ENCODE data around the gene TM4SF4.

Gene TM4SF4

GRCh38 chr3:149455366-149455765, 19.1 kb upstream of the TM4SF4 start:
- DNase-seq (ENCODE audit: low read depth in 2 of 2), result no peak

- no peak for DNase-seq (ENCODE audit: low read depth in 2 of 2)
Observed at GRCh38 chr3:149455989-149456388, 18.5 kb upstream of the TM4SF4 start.

GRCh38 chr3:149459491-149460059, 14.9 kb upstream of the TM4SF4 start:
- DNase-seq (ENCODE audit: low read depth in 2 of 2), result no peak

GRCh38 chr3:149460117-149460516, 14.4 kb upstream of the TM4SF4 start:
- no peak for DNase-seq (ENCODE audit: low read depth in 2 of 2)

GRCh38 chr3:149462051-149462450, 12.4 kb upstream of the TM4SF4 start:
- no peak for DNase-seq (ENCODE audit: low read depth in 2 of 2)

GRCh38 chr3:149462581-149463011, 11.9 kb upstream of the TM4SF4 start:
- no peak for DNase-seq (ENCODE audit: low read depth in 2 of 2)

GRCh38 chr3:149463921-149464320, 10.6 kb upstream of the TM4SF4 start:
- DNase-seq (ENCODE audit: low read depth in 2 of 2), result no peak

- no peak for DNase-seq (ENCODE audit: low read depth in 2 of 2)
Observed at GRCh38 chr3:149464542-149465328, 9.8 kb upstream of the TM4SF4 start.

- DNase-seq (ENCODE audit: low read depth in 2 of 2), result no peak
Observed at GRCh38 chr3:149465351-149465883, 9.1 kb upstream of the TM4SF4 start.

- DNase-seq (ENCODE audit: low read depth in 2 of 2), result no peak
Observed at GRCh38 chr3:149466192-149466591, 8.3 kb upstream of the TM4SF4 start.

- DNase-seq (ENCODE audit: low read depth in 2 of 2), result no peak
Observed at GRCh38 chr3:149468504-149469212, 5.8 kb upstream of the TM4SF4 start.

- no peak for DNase-seq (ENCODE audit: low read depth in 2 of 2)
Observed at GRCh38 chr3:149470381-149470780, 4.1 kb upstream of the TM4SF4 start.

GRCh38 chr3:149472030-149472797, 2.3 kb upstream of the TM4SF4 start:
- no peak for DNase-seq (ENCODE audit: low read depth in 2 of 2)

- DNase-seq (ENCODE audit: low read depth in 2 of 2), result no peak
Observed at GRCh38 chr3:149473357-149474249, 894 bp upstream of the TM4SF4 start.

- no peak for DNase-seq (ENCODE audit: low read depth in 2 of 2)
Observed at GRCh38 chr3:149475451-149476060, 1.1 kb downstream of the TM4SF4 start.

GRCh38 chr3:149476225-149476624, 1.7 kb downstream of the TM4SF4 start:
- DNase-seq (ENCODE audit: low read depth in 2 of 2), result no peak

- DNase-seq (ENCODE audit: low read depth in 2 of 2), result no peak
Observed at GRCh38 chr3:149479621-149480325, 5.3 kb downstream of the TM4SF4 start.

- no peak for DNase-seq (ENCODE audit: low read depth in 2 of 2)
Observed at GRCh38 chr3:149480326-149481017, 6.0 kb downstream of the TM4SF4 start.

GRCh38 chr3:149481056-149481455, 6.6 kb downstream of the TM4SF4 start:
- DNase-seq (ENCODE audit: low read depth in 2 of 2), result no peak
